MV-4-11 (cell line): ENCODE data around the gene CELSR3.

Source experiments
- DNase-seq: peaks from one replicate; lab custom pipeline; 2025; lab: John Stamatoyannopoulos, UW

CELSR3 gene

DNA sequence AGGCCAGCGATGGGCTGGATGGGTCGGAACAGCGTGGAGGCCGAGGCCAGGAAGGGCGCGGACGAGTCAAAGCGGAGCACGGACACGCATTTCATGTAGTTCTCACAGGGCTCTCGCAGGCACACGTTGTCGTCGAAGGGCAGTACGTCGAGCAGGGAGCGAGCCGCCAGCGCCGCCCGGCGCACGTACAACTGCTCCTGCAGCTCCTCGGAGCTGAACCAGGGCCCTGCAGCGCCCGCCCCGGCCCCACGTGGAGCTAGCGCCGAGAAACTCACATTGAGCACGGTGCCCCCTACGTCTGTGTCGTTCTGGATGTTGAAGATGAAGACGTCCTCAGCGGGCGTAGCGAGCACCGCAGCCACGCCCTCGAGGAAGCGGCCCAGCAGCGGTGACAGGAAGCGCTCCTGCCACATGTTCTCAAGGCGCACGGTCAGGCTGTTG lies 5.8 kb downstream of the CELSR3 start:
- DNase-seq: no peak

DNA sequence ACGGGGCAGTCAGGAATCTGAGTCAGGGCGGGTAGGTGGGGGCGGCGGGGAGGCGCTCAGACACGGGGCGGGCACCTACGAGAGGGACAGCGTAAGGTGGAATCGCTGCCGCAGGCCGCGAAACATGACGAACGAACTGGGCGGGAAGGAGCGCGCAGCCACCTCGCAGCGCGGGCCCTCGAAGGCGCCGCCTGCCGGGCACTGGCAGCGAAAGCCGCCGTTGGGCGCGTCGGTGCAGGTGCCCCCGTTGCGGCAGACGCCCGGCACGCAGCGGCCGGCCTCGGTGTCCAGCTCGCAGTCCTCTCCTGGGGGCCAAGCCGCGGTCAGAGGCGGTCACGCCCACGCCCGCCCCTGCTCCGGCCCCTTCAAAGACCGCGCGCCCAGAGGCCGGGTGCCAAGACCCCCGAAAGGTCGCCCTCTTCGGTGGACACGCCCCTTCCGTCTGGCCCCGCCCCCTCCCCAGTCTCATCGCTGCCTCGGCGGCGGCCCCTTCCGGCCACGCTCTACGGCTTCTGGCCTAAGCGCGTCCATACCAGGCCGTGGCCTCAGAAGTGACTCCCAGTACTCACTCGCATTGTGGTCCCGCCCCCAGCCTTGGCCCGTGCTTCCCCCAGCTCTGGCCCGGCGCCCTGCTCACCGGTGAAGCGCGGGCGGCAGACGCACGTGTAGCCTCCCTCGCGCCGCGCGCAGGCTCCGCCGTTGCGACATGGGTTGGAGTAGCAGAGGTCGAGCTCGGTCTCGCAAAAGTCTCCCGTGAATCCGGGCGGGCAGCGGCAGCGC lies 6.4 kb downstream of the CELSR3 start:
- DNase-seq: peak; percentile 21

DNA sequence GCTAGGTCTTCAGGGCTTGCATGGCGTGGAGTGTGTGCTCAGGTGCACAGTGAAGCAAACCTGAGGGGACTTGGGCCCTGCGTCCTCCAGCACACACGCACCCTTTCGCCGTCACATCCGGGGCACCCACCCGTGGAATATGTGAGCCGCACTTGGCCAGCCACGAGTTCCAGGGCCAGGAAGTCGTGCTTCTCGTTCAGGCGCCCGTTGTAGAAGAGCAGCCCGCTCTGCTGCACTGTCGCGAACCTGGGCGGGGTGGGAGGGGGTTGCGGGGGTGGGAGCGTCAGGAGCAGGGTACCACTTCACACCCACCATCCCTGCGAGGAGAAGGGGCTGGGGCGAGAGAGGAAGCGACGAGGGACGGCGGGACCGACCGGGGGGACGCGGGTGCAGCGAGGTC lies 7.1 kb downstream of the CELSR3 start:
- no peak for DNase-seq

DNA sequence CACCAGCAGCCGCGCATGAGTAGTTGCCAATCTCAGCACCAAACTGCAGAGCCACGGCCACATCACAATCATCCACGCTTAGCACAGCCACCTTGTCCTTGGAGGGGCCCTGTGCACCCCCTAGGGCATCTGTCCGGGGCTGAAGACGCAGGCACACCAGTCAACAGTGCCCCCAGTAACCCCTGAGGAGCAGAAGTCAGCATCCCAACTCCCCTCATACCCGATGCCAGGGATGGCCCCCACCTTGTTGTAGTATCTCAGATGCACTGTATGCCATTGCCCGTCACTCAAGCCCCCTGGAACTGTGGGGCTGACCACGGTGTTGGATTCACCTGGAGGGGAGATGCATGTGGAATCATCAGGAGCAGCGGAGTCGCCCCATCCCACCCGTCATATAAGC lies 7.6 kb downstream of the CELSR3 start:
- no peak for DNase-seq

- DNase-seq: no peak
Measured at GRCh38 chr3:48652923-48653715, 9.6 kb downstream of the CELSR3 start.

- DNase-seq: no peak
Measured at GRCh38 chr3:48651771-48652170, 10.9 kb downstream of the CELSR3 start.

DNA sequence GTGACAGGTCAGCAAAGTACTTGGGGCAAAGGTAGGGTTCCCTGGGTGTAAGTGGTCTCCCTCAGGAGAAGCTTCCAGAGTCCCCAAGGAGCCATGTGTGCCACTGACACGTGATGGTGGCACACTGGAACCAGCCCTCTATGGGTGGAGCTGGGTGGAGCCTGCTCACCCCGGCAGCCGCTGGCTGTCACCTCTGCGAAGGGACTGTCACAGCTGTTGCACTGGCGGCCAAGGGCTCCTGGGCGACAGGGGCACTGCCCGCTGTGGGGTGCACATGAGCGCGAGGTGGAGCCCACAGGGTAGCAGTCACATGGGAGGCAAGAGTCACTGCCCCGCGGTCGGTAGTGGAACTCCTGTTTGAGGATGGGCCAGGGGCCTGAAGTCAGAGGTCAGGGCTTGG lies 12.0 kb downstream of the CELSR3 start:
- no peak for DNase-seq

DNA sequence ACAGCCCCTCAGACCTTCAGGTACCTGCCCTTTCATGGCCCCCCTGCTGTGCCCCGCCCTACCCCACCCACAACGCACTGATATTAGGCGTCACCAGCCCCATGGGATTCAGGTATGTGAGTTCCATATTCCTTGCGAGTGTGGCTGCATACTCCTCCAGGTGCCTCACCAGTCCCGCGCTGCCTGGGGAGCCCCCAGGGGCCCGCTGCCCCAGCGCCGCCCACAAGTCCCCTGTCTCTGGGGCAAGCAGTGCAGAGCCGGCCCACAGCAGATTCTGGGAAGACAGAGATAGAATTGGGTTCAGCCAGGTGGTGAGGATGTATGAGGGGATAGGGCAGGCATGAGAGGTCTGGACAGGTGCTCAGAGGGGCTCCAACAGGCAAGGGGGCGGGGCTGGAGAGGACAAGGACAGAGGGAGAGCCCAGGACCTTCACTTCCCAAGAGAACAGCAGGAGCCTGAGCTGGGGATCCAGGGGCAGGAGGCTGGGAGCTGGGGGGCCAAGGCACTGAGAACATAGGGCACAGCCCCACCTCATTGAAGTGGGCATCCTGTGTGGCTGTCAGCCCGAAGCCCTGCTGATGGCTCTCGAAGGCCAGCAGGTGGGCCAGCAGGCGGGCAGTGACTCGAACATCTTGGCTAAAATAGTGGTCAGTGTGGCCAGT lies 14.4 kb downstream of the CELSR3 start:
- no peak for DNase-seq

- no peak for DNase-seq
Measured at GRCh38 chr3:48647714-48648113, 15.0 kb downstream of the CELSR3 start.

DNA sequence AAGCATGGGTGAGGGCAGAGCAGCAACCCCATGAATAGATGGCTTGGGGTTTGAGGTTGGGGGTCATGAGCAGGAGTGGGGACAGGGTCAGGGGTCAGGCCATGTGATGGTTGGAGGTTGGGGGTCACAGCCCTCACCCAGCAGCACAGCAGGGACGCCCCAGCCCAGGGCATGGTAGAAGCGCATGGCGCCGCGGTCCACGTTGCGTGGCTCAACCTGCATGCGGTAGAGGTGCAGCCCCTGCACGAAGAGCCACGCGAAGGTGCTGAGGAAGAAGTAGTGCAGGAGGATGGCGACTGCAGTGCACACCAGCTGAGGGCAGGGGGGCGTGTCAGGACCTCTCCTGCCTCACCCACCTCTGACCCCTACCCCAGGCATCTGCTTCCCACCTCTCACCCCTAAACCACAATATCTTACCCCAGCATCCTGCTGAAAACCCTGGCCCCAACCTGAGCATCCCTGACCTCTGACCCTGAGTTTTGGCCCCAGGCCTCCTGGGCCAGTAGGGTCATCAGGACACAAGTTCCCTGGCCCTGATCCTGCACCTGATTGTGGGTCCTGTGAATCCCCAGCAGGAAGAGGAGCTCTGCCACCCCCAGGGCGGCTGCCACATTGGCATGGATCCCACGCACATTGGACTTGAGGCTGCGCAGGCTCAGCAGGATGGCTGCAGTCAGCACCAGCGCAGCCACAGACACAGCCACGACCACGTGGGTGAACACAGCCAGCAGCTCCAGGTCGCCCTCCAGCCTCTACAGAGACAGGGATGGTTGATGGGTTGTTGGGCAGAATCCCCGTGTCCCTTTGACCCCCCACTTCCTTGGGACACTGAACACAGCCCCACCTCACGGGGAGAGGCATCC lies 17.6 kb downstream of the CELSR3 start:
- no peak for DNase-seq

- DNase-seq: no peak
Measured at GRCh38 chr3:48642605-48643004, 20.1 kb downstream of the CELSR3 start.

GRCh38 chr3:48641396-48641795 lies 21.3 kb downstream of the CELSR3 start:
- DNase-seq: no peak

GRCh38 chr3:48639944-48640606 lies 22.6 kb downstream of the CELSR3 start:
- no peak for DNase-seq

- no peak for DNase-seq
Measured at GRCh38 chr3:48637305-48637704, 25.4 kb downstream of the CELSR3 start.

DNA sequence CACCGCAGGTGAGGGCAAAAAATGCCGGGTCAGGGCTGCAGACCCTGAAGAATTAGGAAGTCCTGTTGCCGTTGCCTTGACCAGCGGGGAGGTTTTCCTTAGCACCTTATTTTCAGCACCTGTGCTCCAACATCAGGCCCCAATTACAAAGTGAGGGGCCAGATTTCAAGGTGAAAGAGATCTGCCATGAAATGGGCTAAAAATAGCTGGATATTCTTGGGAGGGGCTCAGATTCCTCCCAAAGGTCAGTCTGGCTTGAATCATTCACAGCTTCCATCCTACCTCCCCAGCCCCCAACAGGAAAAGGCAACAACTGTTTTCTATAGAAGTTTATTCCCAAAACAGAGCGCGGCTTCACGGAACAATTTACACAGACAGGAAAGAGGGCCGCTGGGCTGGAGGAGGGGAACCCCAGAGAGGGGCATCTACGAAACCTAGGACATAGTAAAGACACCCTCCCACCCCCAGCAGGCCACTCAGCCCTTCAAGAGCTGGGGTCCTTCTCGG lies 26.5 kb downstream of the CELSR3 start:
- DNase-seq: no peak

- DNase-seq: peak; percentile 93
Measured at GRCh38 chr3:48635222-48636021, 27.3 kb downstream of the CELSR3 start, which contains the start of gene SLC26A6. Gene SLC26A6 (minus strand): TSS chr3:48635461. CDS start chr3:48635393, 68 bp downstream.

DNA sequence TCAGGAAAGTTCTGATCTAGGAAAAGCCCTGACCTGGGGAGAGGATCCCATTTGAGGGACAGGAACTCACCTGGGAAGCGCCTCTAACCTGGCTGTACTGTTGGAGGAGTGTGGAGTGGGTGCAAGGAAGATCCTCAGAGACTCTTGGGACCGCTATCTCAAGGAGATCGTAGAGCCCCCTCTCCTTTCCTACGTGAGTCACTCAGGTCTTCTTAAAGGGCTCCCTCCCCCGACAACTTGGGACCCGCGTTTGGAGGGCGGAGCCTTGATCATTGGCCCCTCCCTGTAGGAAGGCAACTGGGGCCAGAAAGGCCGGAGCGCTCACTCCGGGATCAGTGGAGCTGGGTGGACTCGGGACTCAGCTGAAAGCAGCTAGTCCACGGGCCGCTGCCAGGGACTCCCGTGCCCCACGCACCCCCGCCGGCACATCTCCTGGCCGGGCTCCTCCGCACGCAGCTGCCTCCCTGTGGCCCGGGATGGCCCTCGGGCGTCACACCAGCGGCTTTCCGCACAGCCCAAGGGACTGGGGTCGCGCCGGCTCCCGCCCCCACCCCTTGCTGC lies 27.9 kb downstream of the CELSR3 start:
- DNase-seq: peak; percentile 37

DNA sequence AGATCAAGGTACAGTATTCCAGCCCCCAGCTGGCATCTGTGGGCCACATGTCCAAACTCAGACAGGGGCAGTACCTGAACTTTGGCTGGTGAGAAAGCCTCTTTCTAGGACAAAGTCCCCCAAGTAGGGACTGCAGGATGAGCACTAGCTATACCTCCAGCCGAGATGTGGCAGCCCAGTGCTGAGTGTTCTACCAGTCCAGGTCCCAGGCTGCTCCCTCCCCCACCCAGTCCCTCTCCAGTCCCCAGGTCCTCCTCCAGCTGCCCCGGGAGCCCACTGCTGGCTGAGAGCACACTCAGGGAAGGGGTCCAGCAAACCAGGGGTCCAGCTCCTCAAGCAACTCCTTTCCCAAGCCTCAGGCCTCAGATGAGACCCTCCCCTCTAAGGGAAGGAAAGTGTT lies 28.9 kb downstream of the CELSR3 start:
- DNase-seq: no peak

GRCh38 chr3:48633256-48633655 lies 29.4 kb downstream of the CELSR3 start:
- DNase-seq: no peak
